Activated CD4-positive, alpha-beta T cell treated with anti-CD3 and anti-CD28 coated beads for 4 hours (primary cell): ENCODE data around the gene ZC3H7A.
"Not testable (repeated sequence)": the region's sequence is repeated elsewhere in the genome, so short reads cannot be mapped to it uniquely, and the experiment has no call there.

Experiments
- DNase-seq, 2 donors: peaks; one replicate each; pipeline ENCODE4 v3.0.0-alpha.2; 2020

The ZC3H7A gene, protein sequence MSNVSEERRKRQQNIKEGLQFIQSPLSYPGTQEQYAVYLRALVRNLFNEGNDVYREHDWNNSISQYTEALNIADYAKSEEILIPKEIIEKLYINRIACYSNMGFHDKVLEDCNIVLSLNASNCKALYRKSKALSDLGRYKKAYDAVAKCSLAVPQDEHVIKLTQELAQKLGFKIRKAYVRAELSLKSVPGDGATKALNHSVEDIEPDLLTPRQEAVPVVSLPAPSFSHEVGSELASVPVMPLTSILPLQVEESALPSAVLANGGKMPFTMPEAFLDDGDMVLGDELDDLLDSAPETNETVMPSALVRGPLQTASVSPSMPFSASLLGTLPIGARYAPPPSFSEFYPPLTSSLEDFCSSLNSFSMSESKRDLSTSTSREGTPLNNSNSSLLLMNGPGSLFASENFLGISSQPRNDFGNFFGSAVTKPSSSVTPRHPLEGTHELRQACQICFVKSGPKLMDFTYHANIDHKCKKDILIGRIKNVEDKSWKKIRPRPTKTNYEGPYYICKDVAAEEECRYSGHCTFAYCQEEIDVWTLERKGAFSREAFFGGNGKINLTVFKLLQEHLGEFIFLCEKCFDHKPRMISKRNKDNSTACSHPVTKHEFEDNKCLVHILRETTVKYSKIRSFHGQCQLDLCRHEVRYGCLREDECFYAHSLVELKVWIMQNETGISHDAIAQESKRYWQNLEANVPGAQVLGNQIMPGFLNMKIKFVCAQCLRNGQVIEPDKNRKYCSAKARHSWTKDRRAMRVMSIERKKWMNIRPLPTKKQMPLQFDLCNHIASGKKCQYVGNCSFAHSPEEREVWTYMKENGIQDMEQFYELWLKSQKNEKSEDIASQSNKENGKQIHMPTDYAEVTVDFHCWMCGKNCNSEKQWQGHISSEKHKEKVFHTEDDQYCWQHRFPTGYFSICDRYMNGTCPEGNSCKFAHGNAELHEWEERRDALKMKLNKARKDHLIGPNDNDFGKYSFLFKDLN

DNA sequence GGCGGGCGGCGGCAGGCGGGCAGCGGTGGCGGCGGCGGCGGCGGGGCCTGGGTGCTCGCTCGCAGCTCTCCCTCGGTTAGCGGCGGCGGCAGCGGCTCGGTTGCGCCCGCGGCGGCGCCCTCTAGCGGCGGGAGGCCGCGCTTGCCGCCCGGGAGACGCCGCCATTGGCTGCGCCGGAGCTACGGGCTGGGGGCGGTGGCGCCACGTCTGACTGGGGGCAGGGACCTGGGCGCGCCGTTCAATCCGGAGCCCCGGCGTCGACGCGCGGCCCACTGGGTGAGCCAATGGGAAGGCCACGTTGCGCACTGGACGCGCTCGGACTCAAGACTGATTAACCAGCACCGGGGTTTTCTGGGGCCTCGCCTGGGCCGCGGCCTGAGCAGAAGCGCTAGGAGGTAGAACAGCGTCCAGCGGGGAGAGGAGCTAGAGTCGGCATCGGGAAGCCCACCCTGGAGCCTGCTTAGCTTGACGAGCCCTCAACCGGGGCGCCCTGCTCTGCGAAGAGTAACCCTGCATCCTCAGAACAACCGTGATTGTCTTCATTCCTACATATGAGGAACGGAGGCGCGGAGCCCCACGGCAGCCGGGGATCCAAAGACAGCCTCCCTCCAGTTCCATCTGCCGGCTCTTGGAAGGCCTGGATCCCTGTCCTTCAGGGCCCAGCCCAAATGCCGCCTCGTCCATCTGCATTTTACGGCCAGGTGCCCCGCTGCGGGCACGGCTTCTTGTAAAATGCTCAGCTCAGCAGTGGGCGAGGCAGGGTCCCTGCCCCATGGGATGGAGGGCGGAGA lies at the start of gene ZC3H7A:
Gene ZC3H7A (minus strand): TSS at position 93 of the 791 bp plus-strand sequence. CDS start 14,904 bp downstream, outside the sequence.
- DNase-seq, result peak; percentile 90 to 92

DNA sequence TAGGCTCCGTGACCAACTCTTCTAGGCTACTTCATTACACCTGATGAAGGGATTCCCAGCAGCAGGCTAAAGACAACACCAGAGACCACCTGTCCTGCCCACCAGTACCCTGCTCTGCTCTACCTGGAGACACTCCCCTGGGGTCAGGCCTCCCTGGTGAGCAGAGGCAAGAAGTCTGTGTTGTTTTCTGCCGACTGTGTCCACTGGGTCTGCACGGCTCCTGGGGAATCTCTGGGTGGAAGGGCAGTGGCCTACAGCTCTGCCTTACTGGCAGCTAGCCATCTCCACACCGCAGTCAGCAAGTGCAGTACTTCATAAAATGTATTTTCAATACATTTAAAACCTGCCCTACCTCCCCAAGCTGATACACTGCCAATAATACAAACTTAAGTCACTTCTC lies 47.4 kb upstream of the ZC3H7A start:
- DNase-seq, result no peak

DNA sequence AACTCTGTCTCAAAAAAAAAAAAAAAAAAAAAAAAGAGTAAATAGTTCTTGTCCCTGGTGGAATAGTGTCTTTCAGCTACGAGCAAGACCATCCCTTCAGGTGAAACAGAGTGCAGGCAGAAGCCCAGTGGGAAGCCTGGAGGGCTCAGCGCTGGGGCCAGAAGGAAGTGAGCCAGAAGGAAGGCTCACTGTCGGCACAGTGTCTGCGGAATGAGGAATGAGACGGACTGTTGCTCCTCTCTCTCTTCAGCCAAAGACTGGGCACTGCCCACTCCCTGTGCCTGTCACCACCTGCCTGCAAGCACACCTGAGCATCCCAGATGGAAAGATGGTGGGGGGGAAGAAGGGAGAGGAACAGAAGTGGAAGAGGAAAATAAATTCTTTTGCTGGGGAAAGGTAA lies 46.8 kb upstream of the ZC3H7A start:
- DNase-seq, result no peak

DNA sequence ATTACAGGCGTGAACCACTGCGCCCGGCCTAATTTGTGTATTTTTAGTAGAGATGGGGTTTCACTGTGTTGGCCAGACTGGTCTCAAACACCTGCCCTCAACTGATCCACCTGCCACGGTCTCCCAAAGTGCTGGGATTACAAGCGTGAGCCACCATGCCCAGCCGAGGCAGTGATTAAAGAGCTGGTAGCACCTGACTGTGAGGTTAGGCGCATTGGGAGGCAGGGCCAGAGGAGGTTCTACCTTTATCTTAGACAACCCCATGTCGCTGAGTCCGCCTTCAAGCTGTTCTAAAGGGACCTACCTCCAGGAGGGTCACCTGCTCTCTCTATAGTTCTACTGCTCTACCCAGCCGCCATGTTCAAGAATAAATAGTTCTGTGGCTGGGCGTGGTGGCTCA lies 46.1 kb upstream of the ZC3H7A start:
- DNase-seq, result no peak

DNA sequence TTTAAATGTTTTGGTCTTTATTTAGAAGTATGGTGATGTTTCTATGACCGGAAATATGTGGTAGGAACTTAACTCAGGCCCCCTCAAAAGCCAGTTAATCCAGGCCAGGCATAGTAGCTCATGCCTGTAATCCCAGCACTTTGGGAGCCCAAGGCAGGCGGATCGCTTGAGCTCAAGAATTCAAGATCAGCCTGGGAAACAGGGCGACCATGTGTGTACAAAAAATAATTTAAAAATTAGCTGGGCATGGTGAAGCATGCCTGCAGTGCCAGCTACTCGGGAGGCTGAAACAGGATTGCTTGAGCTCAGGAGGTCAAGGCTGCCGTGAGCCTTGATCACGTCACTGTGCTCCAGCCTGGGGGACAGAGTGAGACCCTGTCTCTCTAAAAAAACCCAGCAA lies 44.0 kb upstream of the ZC3H7A start:
- DNase-seq, result no peak

DNA sequence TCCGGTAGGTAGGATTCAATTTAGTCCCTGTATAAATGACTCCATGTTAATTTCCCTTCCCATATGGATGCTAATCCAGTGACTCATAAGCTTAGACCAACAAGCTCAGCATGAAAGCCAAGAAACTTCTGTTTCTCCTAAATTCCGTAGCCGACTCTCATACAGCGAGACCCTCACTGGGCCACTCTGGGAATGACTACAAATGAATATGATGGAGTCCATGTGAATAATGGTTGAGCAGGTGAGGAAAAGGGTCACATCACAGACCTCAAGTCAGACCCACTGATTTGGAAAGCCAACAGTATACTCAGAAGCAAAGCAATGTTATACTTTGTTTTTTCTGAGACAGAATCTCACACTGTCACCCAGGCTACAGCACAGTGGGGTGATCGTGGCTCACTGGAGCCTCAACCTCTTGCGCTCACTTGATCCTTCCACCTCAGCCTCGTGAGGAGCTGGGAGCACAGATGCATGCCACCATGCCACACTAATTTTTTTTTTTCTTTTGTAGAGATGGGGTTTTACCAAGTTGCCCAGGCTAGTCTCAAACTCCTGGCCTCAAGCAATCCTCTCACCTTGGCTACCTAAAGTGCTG lies 39.7 kb upstream of the ZC3H7A start:
- DNase-seq, result no peak

DNA sequence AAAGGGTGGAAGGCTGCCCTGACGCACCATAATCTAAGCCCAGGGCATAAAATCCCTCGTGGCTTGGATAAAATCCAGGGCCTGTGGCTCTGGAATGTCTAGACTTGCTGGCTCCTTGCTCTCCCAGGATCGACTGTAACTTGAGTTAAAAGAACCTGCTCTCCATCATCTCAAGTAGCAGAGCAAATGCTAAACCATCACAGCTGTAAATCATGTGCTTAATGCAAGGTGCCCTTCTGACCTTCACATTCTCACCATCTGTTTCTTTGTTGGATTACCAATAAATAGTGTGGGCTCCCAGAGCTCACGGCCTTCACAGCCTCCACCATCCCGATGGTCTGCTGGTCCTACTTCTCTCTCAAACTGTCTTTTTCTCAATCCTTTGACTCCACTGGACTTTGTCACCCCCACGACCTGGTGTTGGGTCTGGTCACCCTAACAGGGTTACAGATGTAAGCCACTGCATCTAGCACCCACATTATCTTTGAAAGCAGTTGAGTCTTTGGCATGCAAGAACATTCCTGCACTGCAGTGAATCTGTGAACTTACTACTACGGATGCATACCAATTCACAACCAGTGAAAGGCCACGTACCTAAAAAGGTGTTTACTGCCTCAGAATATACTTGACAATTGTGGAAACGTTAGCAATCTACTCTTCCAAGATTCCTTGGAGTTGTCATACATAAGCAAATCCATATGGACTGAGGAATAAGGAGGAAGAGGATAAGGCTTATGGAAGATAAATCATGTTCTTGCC lies 39.0 kb upstream of the ZC3H7A start:
- DNase-seq, result no peak

DNA sequence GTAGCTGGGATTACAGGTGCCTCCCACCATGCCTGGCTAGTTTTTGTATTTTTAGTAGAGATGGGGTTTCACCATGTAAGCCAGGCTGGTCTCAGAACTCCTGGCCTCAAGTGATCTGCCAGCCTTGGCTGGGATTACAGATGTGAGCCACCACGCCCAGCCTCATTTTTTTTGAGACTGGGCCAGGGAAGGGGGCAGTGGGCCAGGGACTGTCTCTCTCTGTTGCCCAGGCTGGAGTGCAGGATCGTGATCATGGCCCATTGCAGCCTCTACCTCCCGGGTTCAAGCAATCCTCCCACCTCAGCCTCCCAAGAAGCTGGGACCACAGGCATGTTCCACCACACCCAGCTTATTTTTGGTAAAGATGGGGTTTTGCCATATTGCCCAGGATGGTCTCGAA lies 38.3 kb upstream of the ZC3H7A start:
- no peak for DNase-seq

DNA sequence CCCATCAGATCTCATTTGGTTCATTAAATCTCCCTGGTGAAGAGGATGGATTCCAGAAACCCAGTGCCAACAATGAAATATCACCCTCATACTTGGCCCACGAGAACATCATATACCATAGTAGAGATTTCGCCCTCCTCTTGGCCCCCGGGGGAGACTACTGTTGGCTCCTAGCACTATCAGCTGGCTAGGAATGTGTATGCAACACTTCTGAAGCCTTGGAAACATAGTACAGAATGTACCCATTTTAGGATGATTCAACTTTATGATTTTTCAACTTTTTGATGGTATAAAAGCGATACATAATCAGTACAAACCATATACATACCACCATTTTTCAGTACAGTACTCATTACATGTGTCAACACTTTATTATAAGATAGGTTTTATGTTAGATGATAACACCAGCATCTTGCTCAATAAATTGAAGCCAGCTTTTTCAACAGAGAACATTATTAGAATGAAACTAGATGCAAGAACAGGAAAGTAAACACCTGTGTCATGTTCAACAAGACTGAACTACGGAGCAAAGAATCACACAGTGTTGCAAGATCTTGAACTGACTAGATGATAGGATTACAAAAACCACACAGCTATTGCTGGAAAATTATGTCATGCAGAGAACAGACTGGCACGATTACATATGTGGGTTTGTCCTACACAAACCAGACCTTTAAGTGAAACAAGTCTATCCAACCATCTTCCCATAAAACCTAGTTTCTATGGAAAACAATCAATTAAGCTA lies 37.1 kb upstream of the ZC3H7A start:
- DNase-seq, result no peak

DNA sequence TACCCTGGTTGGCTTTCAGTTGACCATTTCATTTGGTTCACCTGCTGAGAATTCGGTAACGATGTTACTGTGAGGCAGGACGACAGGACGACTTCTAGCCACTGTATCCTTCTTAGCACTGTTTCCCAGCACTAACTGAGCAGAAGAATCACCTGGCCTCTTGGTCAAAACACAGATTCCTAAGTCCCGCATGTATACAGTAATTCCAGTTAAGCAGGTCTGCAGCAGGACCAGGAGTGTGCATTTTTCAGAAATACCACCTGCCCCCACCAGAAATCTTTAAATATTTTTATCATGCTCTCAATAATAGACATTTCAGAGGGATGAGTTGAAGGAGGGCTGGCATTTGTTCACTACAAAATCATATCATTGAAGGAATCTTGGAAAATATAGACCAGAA lies 31.6 kb upstream of the ZC3H7A start:
- no peak for DNase-seq

DNA sequence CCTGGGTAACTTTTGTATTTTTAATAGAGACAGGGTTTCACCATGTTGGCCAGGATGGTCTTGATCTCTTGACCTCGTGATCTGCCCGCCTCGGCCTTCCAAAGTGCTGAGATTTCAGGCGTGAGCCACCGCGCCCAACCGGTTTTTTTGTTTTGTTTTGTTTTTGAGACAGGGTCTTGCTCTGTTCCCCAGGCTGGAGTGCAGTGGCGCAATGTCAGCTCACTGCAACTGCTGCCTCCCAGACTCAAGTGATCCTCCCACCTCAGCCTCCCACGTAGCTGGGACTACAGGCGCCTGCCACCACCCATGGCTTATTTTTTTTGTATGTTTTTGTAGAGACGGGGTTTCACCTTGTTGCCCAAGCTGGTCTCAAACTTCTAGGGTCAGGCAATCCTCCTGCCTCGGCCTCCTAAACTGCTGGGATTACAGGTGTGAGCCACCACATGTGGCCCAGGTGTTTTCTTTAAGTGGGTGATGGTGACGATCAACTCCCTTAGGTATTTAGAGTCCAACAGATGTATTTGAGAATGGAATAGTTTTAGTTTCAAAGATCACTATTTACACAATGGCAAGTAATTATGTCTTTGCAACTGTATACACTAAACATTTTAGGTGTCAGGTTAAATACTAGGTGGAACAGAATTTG lies 28.6 kb upstream of the ZC3H7A start:
- DNase-seq, result not testable (repeated sequence)

DNA sequence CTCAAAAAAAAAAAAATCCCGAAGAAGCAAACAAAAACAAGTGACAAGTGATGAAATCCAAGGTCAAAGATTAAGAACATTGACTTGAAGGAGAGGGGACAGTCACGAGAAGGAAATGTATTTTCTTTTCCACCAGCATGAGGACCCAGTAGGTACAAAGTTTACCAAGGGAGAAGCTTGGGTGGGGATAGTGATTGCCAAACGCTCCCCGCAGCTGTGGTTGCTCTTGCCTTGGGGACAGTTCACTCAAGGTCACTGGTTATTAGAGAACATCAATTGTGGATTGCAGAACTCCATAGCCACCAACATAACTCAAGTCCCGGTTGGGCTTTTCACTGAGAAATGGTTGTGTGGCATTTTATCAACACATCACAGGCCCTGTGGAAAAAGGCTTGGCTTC lies 27.3 kb upstream of the ZC3H7A start:
- DNase-seq, result no peak

DNA sequence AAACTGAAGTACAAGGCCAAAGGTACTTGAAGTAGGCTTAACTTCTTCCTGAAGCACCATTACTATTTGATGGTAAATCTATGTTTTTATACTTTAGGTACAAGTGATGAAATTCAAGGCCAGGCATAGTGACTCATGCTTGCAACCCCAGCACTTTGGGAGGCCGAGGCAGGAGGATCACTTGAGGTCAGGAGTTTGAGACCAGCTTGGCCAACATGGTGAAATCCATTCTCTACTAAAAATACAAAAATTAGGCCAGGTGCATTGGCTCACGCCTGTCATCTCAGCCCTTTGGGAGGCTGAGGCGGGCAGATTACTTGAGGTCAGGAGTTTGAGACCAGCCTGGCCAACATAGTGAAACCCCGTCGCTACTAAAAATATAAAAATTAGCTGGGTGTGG lies 26.6 kb upstream of the ZC3H7A start:
- not testable (repeated sequence) for DNase-seq

DNA sequence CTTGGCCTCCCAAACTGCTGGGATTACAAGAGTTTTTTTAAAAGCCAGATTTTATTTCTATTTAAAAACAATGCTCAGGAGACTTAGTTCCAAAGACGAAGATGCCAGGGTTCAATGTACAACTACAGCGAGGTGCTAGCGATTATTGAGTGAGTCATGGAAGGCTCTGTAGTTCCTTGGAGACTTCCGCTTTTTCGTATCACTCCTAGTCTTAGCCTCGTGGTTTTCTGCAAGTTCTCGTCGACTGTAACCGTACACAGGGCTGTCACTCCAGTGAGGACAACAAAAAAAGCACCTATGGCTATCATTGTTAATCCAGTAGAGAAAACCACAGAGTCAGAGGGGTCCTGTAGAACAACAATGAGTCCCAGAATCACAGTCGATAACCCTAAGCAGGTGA lies 22.7 kb upstream of the ZC3H7A start:
- no peak for DNase-seq

DNA sequence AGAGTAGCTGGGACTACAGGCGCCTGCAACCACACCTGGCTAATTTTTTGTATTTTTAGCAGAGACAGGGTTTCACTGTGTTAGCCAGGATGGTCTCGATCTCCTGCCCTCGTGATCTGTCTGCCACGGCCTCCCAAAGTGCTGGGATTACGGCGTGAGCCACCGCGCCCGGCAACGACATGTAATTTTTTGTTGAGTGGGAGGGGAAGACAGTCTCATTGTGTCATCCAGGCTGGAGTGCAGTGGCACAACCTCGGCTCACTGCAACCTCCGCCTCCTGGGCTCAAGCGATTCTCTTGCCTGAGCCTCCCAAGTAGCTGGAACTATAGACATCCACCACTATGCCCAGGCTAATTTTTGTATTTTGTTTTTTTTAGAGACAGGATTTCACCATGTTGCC lies 21.9 kb upstream of the ZC3H7A start:
- not testable (repeated sequence) for DNase-seq

DNA sequence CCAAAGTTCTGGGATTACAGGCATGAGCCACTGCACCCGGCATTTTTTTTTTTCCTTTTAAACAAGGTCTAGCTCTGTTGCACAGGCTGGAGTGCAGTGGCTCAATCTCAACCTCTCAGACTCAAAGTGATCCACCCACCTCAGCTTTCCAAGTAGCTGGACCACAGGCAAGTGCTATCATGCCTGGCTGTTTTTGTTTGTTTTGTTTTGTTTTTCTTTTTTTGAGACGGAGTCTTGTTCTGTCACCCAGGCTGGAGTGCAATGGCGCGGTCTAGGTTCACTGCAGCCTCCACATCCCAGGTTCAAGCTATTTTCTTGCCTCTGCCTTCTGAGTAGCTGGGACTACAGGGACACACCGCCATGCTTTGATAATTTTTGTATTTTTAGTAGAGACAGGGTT lies 19.1 kb upstream of the ZC3H7A start:
- DNase-seq, result no peak

DNA sequence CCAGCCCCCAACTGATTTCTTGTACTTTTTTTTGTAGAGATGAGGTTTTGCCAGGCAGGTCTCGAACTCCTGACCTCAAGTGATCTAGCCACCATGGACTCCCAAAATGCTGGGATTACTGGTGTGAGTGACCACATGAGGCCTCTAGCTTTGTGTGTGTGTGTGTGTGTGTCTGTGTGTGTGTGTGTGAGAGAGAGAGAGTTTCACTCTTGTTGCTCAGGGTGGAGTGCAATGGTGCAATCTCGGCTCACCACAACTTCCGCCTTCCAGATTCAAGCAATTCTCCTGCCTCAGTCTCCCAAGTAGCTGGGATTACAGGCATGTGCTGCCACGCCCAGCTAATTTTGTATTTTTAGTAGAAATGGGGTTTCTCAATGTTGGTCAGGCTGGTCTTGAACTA lies 17.7 kb upstream of the ZC3H7A start:
- not testable (repeated sequence) for DNase-seq

DNA sequence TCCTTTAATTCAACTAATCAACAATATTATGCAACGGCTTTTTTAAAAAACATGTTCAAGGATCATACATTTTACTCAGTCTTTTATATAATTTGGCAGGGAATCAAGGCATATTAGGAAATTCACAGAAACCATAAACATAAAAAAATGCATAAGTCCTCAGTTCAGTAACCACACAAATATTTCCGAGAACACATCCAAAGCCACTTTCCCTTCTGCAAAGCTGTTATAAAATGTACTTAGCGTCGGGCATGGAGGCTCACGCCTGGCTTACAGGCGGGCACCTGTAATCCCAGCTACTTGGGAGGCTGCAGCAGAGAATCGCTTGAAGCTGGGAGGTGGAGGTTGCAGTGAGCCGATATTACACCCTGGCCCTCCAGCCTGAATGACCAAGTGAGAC lies 9.7 kb upstream of the ZC3H7A start:
- DNase-seq, result no peak

DNA sequence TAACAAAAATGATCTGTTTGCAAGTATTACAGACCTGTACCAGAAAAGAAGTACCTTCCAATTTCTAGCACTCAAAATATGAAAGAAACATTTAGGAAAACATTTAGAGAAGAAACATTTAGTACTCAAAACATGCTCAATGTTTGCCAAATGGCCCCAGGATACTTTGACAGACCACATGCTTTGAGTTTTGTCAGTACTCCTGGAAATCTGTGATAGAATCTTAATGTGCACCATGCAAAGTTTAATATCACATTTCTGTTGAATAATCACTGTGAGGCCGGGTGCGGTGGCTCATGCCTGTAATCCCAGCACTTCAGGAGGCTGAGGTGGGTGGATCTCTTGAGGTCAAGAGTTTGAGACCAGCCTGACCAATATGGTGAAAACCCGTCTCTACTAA lies 8.5 kb upstream of the ZC3H7A start:
- DNase-seq, result no peak

DNA sequence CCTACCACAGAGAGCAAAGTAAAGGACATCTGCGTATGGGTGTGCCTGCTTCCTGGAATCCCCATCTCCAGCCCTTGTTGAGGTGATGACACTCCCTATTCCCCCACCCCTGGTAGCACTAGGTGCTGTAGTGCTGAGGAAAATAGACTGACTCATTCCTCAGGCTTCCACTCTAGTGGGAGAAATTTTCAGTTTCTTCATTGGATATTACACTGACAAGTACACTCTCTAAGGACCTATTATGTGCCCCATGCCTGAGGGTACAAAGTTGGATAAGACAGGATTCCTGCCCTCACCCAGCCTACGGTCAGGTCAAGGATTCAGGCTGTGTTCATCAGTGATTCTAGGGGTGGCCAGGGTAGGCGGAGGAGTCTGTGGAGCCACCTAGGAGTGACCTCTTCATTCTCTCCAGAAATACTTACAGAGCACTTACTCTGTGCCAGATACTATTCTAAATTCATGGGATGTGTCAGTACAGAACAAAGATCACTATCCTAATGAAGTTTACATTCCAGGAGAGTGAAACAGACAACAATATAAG lies 4.5 kb upstream of the ZC3H7A start:
- DNase-seq, result no peak
